SK-N-SH treated with all-trans-retinoic acid at 6 μM for 48 hours (cell line): ENCODE data around the gene BCL2L14.

Source experiments
- ATAC-seq: fragments of 200-7000 bp; cut with Tn5 transposase; 3 replicates; pipeline ENCODE4 v1.9.1; 2020; ENCODE audit warnings: mild to moderate bottlenecking, moderate library complexity
- ARNTL ChIP-seq: fragments of 450-650 bp; formaldehyde crosslinking; IDR thresholded peaks from 2 replicates; pipeline ENCODE4 v1.5.0; 2020; ENCODE audit warnings: low read depth, mild to moderate bottlenecking, moderate library complexity, borderline replicate concordance
- BACH2 ChIP-seq: fragments of 250-450 bp; sonication (Bioruptor Pico); IDR thresholded peaks from 2 replicates; pipeline ENCODE4 v1.9.0; 2021; ENCODE audit warnings: mild to moderate bottlenecking, borderline replicate concordance
- CSRNP3 ChIP-seq: fragments of 250-450 bp; sonication (Bioruptor Pico); IDR thresholded peaks from 2 replicates; pipeline ENCODE4 v1.5.1; 2021; ENCODE audit warnings: mild to moderate bottlenecking, moderate library complexity
- ESRRG ChIP-seq: fragments of 250-450 bp; sonication (Bioruptor Pico); IDR thresholded peaks from 2 replicates; pipeline ENCODE4 v1.6.1; 2021; ENCODE audit warnings: mild to moderate bottlenecking
- GLIS3 ChIP-seq: fragments of 250-450 bp; sonication (Bioruptor Pico); IDR thresholded peaks from 2 replicates; pipeline ENCODE4 v1.5.0; 2020; ENCODE audit warnings: mild to moderate bottlenecking, moderate library complexity
- ISL1 ChIP-seq: fragments of 250-450 bp; sonication (Bioruptor Pico); IDR thresholded peaks from 2 replicates; pipeline ENCODE4 v2.1.2; 2022; ENCODE audit warnings: mild to moderate bottlenecking, moderate library complexity
- OSR1 ChIP-seq: fragments of 250-450 bp; sonication (Bioruptor Pico); IDR thresholded peaks from 2 replicates; pipeline ENCODE4 v1.8.0; 2022; ENCODE audit warnings: moderate library complexity, mild to moderate bottlenecking, inconsistent platforms
- POU6F1 ChIP-seq: fragments of 250-450 bp; sonication (Bioruptor Pico); IDR thresholded peaks from 2 replicates; pipeline ENCODE4 v1.8.0; 2021; ENCODE audit warnings: low read depth, mild to moderate bottlenecking, moderate library complexity, borderline replicate concordance
- PPARA ChIP-seq: fragments of 250-450 bp; sonication (Bioruptor Pico); IDR thresholded peaks from 2 replicates; pipeline ENCODE4 v1.5.0; 2020; ENCODE audit warnings: mild to moderate bottlenecking, borderline replicate concordance
- RARB ChIP-seq: fragments of 250-450 bp; sonication (Bioruptor Pico); IDR thresholded peaks from 2 replicates; pipeline ENCODE4 v1.8.0; 2021; ENCODE audit warnings: mild to moderate bottlenecking, moderate library complexity
- SNAI2 ChIP-seq: fragments of 250-450 bp; sonication (Bioruptor Pico); IDR thresholded peaks from 2 replicates; pipeline ENCODE4 v1.5.0; 2020; ENCODE audit warnings: mild to moderate bottlenecking, moderate library complexity
- TCF4 ChIP-seq: fragments of 250-450 bp; sonication (Bioruptor Pico); IDR thresholded peaks from 2 replicates; pipeline ENCODE4 v1.8.0; 2021; ENCODE audit warnings: mild to moderate bottlenecking, moderate library complexity, borderline replicate concordance
- TOX ChIP-seq: fragments of 250-450 bp; sonication (Bioruptor Pico); IDR thresholded peaks from 2 replicates; pipeline ENCODE4 v1.8.0; 2021; ENCODE audit warnings: mild to moderate bottlenecking, moderate library complexity, borderline replicate concordance
- TSHZ2 ChIP-seq: fragments of 250-450 bp; sonication (Bioruptor Pico); IDR thresholded peaks from 2 replicates; pipeline ENCODE4 v1.5.0; 2020; ENCODE audit warnings: mild to moderate bottlenecking, moderate library complexity
- ZC3H10 ChIP-seq: fragments of 250-450 bp; sonication (Bioruptor Pico); IDR thresholded peaks from 2 replicates; pipeline ENCODE4 v1.5.1; 2021; ENCODE audit warnings: mild to moderate bottlenecking, moderate library complexity
- ZFP3 ChIP-seq: fragments of 250-450 bp; sonication (Bioruptor Pico); IDR thresholded peaks from 2 replicates; pipeline ENCODE4 v1.5.0; 2020; ENCODE audit warnings: mild to moderate bottlenecking, moderate library complexity
- ZFP30 ChIP-seq: fragments of 450-650 bp; formaldehyde crosslinking; IDR thresholded peaks from 2 replicates; pipeline ENCODE4 v1.5.0; 2022; ENCODE audit warnings: mild to moderate bottlenecking, moderate library complexity
- ZNF565 ChIP-seq: fragments of 450-650 bp; formaldehyde crosslinking; conservative IDR thresholded peaks from 2 replicates; pipeline ENCODE4 v1.5.0; 2020; ENCODE audit warnings: low read depth, mild to moderate bottlenecking, moderate library complexity
- ZNF70 ChIP-seq: fragments of 450-650 bp; formaldehyde crosslinking; IDR thresholded peaks from 2 replicates; pipeline ENCODE4 v1.5.0; 2020; ENCODE audit warnings: mild to moderate bottlenecking, moderate library complexity
- ZNF8 ChIP-seq: fragments of 450-650 bp; formaldehyde crosslinking; IDR thresholded peaks from 2 replicates; pipeline ENCODE4 v1.5.0; 2020; ENCODE audit warnings: mild to moderate bottlenecking, moderate library complexity

Gene BCL2L14

GRCh38 chr12:12123036-12123604 lies 52.4 kb downstream of the BCL2L14 start:
- no peak for TF ChIP-seq BACH2
- TF ChIP-seq OSR1 (CRISPR knock-in tag): no peak
- TF ChIP-seq CSRNP3 (CRISPR knock-in tag): no peak
- no peak for TF ChIP-seq POU6F1 (CRISPR knock-in tag)
- no peak for TF ChIP-seq ZFP3 (CRISPR knock-in tag)
- TF ChIP-seq ZNF8 (CRISPR knock-in tag): no peak
- no peak for ATAC-seq

- TF ChIP-seq ZNF8 (CRISPR knock-in tag): no peak
- TF ChIP-seq OSR1 (CRISPR knock-in tag): no peak
- no peak for TF ChIP-seq ZNF70 (CRISPR knock-in tag)
- TF ChIP-seq SNAI2 (CRISPR knock-in tag): no peak
- TF ChIP-seq POU6F1 (CRISPR knock-in tag): no peak
- no peak for TF ChIP-seq ISL1
- no peak for TF ChIP-seq PPARA (CRISPR knock-in tag)
- TF ChIP-seq ZNF565: no peak
- TF ChIP-seq CSRNP3 (CRISPR knock-in tag): no peak
- TF ChIP-seq ZFP30: no peak
- TF ChIP-seq TSHZ2: no peak
- TF ChIP-seq BACH2: no peak
- TF ChIP-seq ARNTL (CRISPR knock-in tag): no peak
- no peak for ATAC-seq
Observed at GRCh38 chr12:12126551-12126950, 55.8 kb downstream of the BCL2L14 start.

- no peak for TF ChIP-seq ESRRG (CRISPR knock-in tag)
- TF ChIP-seq ZFP3 (CRISPR knock-in tag): no peak
- TF ChIP-seq GLIS3 (CRISPR knock-in tag): no peak
- TF ChIP-seq ISL1: no peak
- TF ChIP-seq CSRNP3 (CRISPR knock-in tag): no peak
- TF ChIP-seq ZFP30: no peak
- no peak for TF ChIP-seq ZNF565
- TF ChIP-seq TOX (CRISPR knock-in tag): no peak
- no peak for TF ChIP-seq ZNF70 (CRISPR knock-in tag)
- no peak for TF ChIP-seq ZNF8 (CRISPR knock-in tag)
- no peak for TF ChIP-seq OSR1 (CRISPR knock-in tag)
- no peak for TF ChIP-seq POU6F1 (CRISPR knock-in tag)
- no peak for TF ChIP-seq TCF4 (CRISPR knock-in tag)
- TF ChIP-seq RARB: no peak
- no peak for TF ChIP-seq SNAI2 (CRISPR knock-in tag)
- TF ChIP-seq ZC3H10 (CRISPR knock-in tag): no peak
- TF ChIP-seq, all 23 proteins: peak for 0
- ATAC-seq: no peak
Observed at GRCh38 chr12:12127304-12127703, 56.6 kb downstream of the BCL2L14 start.
